Cardiac muscle cell (in vitro differentiated cells and primary cell): ENCODE data around the gene ATP6V1G2. TPM values are rescaled to one million over a fixed set of nuclear protein-coding genes. Genes with fewer than 3 reads are reported as not detected.

ENCODE experiments used
- DNase-seq, 2 donors: peaks; one replicate each; pipeline versions ENCODE4 v3.0.0 to v3.0.0-alpha.2; 2010 to 2017; ENCODE audit warnings: low read depth in 1 of 2, low spot score in 1 of 2
- H3K27ac ChIP-seq: fragments of 200-600 bp; sonication (generic); 2 replicates; pipeline ENCODE4 v1.5.1; 2016
- H3K27me3 ChIP-seq: fragments of 200-600 bp; sonication (generic); 2 replicates; pipeline ENCODE4 v1.6.0; 2016; ENCODE audit warnings: control low read depth
- H3K36me3 ChIP-seq: fragments of 200-600 bp; sonication (generic); 2 replicates; pipeline ENCODE4 v1.5.1; 2016; ENCODE audit warnings: control low read depth
- H3K4me1 ChIP-seq: fragments of 200-600 bp; sonication (generic); 2 replicates; pipeline ENCODE4 v1.8.1; 2017; ENCODE audit warnings: low read depth, mild to moderate bottlenecking, mixed run types
- H3K4me3 ChIP-seq: fragments of 200-600 bp; sonication (generic); 2 replicates; pipeline ENCODE4 v1.5.1; 2016; ENCODE audit warnings: mild to moderate bottlenecking
- H3K9me3 ChIP-seq: fragments of 200-600 bp; sonication (generic); 2 replicates; pipeline ENCODE4 v1.5.1; 2017; ENCODE audit warnings: low read depth, mild to moderate bottlenecking, control low read depth
- polyA plus RNA-seq: library from polyadenylated mRNA; unstranded; fragments of >200 nt; fragmentation: Nextera tagmentation; extraction: Ambion mirVana; gene quantifications from 2 replicates; pipeline ENCODE4 v1.2.1, GENCODE V29; 2016
- total RNA-seq: library from RNA; depleted of rRNA; stranded (reverse); fragments of >200 nt; gene quantifications from 2 replicates; pipeline ENCODE4 v1.2.3, GENCODE V29; 2016
- TF ChIP-seq, protein P1 (sequence below): IDR thresholded peaks from 2 replicates; pipeline ENCODE4 v1.5.1; 2012; ENCODE audit warnings: low read depth, mild to moderate bottlenecking, low read length

ATP6V1G2 gene
- total and polyA plus RNA-seq, 2 experiments from 2014 or later = 28.8 to 32.7 TPM

DNA sequence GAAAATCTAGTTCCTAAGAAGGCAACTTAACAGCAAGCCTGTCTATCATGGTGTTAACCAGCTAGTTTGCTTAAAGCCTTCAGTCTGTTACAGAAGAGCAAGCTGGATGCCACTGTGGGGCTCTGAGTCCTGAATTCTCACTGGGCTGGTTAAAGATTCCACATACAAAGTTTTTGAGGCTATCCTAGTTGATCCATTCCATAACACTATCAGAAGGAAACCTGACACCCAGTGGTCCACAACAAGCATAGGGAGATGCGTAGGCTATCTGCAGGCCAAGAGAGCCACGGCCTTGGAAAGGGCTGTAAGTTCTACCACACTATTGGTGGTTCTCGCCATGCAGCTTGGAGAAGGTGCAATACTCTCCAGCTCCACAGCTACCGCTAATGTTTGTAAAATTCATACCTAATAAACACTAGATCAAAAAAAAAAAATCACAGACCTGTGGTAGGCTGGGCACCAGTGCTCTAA is 18.1 kb downstream of the ATP6V1G2 start:
- TF ChIP-seq, protein P1, sequence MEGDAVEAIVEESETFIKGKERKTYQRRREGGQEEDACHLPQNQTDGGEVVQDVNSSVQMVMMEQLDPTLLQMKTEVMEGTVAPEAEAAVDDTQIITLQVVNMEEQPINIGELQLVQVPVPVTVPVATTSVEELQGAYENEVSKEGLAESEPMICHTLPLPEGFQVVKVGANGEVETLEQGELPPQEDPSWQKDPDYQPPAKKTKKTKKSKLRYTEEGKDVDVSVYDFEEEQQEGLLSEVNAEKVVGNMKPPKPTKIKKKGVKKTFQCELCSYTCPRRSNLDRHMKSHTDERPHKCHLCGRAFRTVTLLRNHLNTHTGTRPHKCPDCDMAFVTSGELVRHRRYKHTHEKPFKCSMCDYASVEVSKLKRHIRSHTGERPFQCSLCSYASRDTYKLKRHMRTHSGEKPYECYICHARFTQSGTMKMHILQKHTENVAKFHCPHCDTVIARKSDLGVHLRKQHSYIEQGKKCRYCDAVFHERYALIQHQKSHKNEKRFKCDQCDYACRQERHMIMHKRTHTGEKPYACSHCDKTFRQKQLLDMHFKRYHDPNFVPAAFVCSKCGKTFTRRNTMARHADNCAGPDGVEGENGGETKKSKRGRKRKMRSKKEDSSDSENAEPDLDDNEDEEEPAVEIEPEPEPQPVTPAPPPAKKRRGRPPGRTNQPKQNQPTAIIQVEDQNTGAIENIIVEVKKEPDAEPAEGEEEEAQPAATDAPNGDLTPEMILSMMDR = no peak
- no peaks in the 10 kb centered on the region for H3K9me3 ChIP-seq
- no peaks in the 10 kb centered on the region for H3K27me3 ChIP-seq
- no peaks in the 10 kb centered on the region for H3K4me1 ChIP-seq
- no peak for DNase-seq
- no peak overlapping the region for H3K4me3 ChIP-seq
- H3K36me3 ChIP-seq = peaks cover 32% of the 10 kb centered on the region
- no peak overlapping the region for H3K27ac ChIP-seq

DNA sequence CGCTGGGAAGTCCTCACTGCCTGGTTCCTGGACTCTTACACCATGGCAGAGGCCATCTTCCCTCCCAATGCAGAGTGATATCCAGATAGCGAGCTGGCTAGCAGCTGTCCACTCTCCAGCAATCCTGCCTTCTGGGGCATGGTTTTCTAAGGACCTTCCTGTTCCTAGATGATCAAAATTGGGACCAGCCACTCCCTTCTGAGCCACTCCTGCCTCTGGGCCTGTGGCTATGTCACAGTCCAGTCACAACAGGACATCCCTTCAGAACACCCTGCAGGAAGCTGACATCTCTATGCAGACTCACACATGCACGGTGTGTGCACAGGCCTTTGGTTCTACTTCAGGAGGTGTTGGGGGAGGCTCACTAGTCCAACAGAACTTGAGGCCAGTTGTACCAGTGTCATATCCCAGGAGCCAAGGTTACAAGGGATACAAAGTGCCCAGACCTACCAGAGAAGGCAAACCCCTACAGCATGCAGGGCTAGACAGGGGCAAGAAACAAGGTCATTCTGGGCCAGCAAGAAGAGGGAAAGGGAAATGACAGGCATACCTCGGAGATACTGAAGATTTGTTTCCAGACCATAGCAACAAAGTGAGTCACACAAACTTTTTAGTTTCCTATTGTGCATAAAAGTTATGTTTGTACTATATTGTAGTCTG is 20.3 kb downstream of the ATP6V1G2 start:
- H3K9me3 ChIP-seq = no peaks in the 10 kb centered on the region
- no peak overlapping the region for H3K4me3 ChIP-seq
- DNase-seq = peak in 1 of 2 donors; percentile 73
- H3K27ac ChIP-seq = no peak overlapping the region
- TF ChIP-seq, protein P1 = no peak
- H3K36me3 ChIP-seq = peaks cover 9% of the 10 kb centered on the region
- H3K4me1 ChIP-seq = no peaks in the 10 kb centered on the region
- no peaks in the 10 kb centered on the region for H3K27me3 ChIP-seq

DNA sequence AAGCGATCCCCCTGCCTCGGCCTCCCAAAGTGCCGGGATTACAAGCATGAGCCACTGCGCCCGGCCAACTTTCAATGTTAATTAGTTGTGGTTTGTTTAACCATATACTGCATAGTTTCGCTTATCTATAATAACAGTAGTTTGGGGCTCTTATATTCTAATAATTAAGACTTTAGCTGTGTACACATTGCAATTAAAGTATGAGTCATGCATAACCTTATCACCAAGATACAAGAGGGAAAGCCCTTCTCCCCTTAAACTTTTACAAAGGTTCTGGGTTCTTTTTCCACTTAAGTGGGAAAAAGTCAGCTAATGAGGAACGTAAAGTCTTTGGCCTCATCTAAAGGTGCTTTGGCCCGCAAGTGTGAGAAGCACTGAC is 20.9 kb downstream of the ATP6V1G2 start:
- no peaks in the 10 kb centered on the region for H3K4me1 ChIP-seq
- TF ChIP-seq, protein P1 = no peak
- no peaks in the 10 kb centered on the region for H3K9me3 ChIP-seq
- no peak for DNase-seq
- no peak overlapping the region for H3K4me3 ChIP-seq
- H3K36me3 ChIP-seq = peaks cover 4% of the 10 kb centered on the region
- no peaks in the 10 kb centered on the region for H3K27me3 ChIP-seq
- no peak overlapping the region for H3K27ac ChIP-seq

DNA sequence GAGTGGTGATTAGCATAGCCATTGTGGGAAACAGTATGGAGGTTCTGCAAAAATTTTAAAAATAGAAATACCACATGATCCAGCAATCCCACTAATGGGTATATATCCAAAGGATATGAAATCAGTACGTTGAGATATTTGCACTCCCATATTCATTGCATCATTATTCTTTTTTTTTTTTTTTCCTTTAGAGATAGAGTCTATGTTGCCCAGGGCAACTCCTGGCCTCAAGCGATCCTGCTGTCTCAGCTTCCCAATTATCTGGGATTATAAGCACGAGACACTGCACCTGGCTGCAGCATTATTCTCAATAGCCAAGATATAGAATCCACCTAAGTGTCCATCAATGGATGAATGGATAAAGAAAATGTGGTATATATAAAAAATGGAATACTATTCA is 24.6 kb downstream of the ATP6V1G2 start:
- H3K27ac ChIP-seq = no peak overlapping the region
- DNase-seq = no peak

DNA sequence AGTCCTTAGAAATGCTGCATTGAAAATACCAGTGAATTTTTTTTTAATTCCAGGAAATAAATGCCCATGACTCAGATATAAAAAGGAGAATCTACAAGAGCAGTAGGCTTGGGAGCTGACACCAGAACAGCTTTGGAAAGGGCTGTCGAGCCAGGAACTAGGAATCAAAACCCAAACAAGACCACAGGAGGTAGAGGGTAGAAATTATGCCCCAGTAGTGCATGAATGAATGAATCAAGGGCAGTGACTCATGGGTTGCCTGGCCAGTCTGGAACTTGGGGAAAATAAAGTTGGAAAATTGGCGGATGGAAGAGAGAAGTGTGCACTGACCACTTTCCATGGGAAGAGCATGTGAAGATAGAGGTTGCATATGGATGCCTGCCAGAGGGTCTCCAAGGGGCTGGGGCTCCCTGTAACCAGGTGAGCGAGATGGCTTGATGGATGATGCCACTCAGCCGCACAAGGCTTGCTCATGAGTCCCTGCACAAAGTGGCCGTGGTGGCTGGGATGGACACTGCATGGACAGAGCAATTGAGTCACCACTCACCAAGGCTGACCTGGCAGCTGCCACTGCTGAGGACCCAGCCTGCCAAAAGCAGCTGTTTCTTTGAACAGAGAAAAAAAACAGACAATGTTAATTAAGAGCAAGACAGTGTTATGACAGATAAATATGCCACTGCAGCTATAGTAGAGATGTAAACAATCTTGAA is 32.8 kb downstream of the ATP6V1G2 start:
- DNase-seq = no peak
- no peaks in the 10 kb centered on the region for H3K4me1 ChIP-seq
- no peaks in the 10 kb centered on the region for H3K36me3 ChIP-seq
- H3K4me3 ChIP-seq = no peak overlapping the region
- no peaks in the 10 kb centered on the region for H3K27me3 ChIP-seq
- no peaks in the 10 kb centered on the region for H3K9me3 ChIP-seq
- TF ChIP-seq, protein P1 = no peak
- no peak overlapping the region for H3K27ac ChIP-seq

More for the DNA sequence above, 24.6 kb downstream of the ATP6V1G2 start:
- no peaks in the 10 kb centered on the region for H3K4me1 ChIP-seq
- TF ChIP-seq, protein P1 = no peak
- no peaks in the 10 kb centered on the region for H3K27me3 ChIP-seq
- no peaks in the 10 kb centered on the region for H3K9me3 ChIP-seq
- H3K4me3 ChIP-seq = no peak overlapping the region
- no peaks in the 10 kb centered on the region for H3K36me3 ChIP-seq
